Heart left ventricle (tissue), 16 donors: ENCODE results near the gene WDR82. TPM values are rescaled to one million over a fixed set of nuclear protein-coding genes. Genes with fewer than 3 reads are reported as not detected.
A peak's percentile ranks its signal among the peaks of the same experiment; 100 is the strongest.

Experiments used
- ATAC-seq, 4 donors: fragments of 200-7000 bp; cut with Tn5 transposase; one replicate each; pipeline ENCODE4 v1.9.1; 2020 to 2022; ENCODE audit warnings: moderate library complexity in 4 of 4, mild to moderate bottlenecking in 3 of 4, moderate number of reproducible peaks in 1 of 4
- DNase-seq, 5 donors: peaks; one replicate each; pipeline ENCODE4 v3.0.0-alpha.2; 2020
- H3K27ac ChIP-seq, 12 donors: fragments of 200-600 bp; sonication (generic) in 4 of 12; one replicate each; pipeline versions ENCODE4 v1.5.0 to v1.8.0; 2016 to 2022; ENCODE audit warnings: mild to moderate bottlenecking in 2 of 12
- H3K27me3 ChIP-seq, 9 donors: fragments of 200-600 bp; sonication (generic) in 2 of 9; one replicate each; pipeline versions ENCODE4 v1.5.1 to v1.8.0; 2016 to 2022; ENCODE audit warnings: mild to moderate bottlenecking in 3 of 9
- H3K36me3 ChIP-seq, 9 donors: fragments of 200-600 bp; sonication (generic) in 2 of 9; one replicate each; pipeline versions ENCODE4 v1.5.0 to v1.8.0; 2018 to 2022; ENCODE audit warnings: mild to moderate bottlenecking in 2 of 9
- H3K4me1 ChIP-seq, 12 donors: fragments of 200-600 bp; sonication (generic) in 4 of 12; one replicate each; pipeline versions ENCODE4 v1.5.0 to v1.8.0; 2016 to 2022; ENCODE audit warnings: mild to moderate bottlenecking in 3 of 12
- H3K4me3 ChIP-seq, 12 donors: fragments of 200-600 bp; sonication (generic) in 4 of 12; one replicate each; pipeline versions ENCODE4 v1.5.0 to v1.8.0; 2017 to 2022; ENCODE audit warnings: mild to moderate bottlenecking in 9 of 12, moderate library complexity in 4 of 12
- H3K9me3 ChIP-seq, 12 donors: fragments of 200-600 bp; sonication (generic) in 4 of 12; one replicate each; pipeline versions ENCODE4 v1.5.0 to v1.8.0; 2016 to 2022; ENCODE audit warnings: mild to moderate bottlenecking in 1 of 12
- CTCF ChIP-seq, 12 donors: fragments of 200-600 bp; sonication (generic) in 4 of 12; IDR thresholded peaks; one replicate each; pipeline versions ENCODE4 v1.5.0 to v1.8.0; 2018 to 2022; ENCODE audit warnings: antibody characterized with exemption in 12 of 12, mild to moderate bottlenecking in 5 of 12
- POLR2A ChIP-seq, 2 donors: fragments of 450-650 bp; IDR thresholded peaks; one replicate each; pipeline ENCODE4 v1.6.1; 2017; ENCODE audit warnings: antibody characterized with exemption in 2 of 2, mild to moderate bottlenecking in 2 of 2, moderate library complexity in 2 of 2
- WGBS, 4 donors: extraction: QIAGEN DNeasy Blood & Tissue Kit in 2 of 4; methylation state at CpG; one replicate each; pipeline versions ENCODE4 v1.1.5 to v1.1.7; 2013 to 2018; 5-methylcytosine and 5-hydroxymethylcytosine counted together
- intact Hi-C, 10 donors: fragments of 100-400 bp; cut with DNase I; formaldehyde crosslinking; loops; one replicate each; pipeline versions ENCODE4 v1.11.1 to v1.14.2; 2022
- polyA plus RNA-seq, 2 donors: library from polyadenylated mRNA; stranded (reverse); fragments of 200-250 nt; gene quantifications; one replicate each; pipeline ENCODE4 v1.2.3, GENCODE V29; 2013
- total RNA-seq, 9 donors: library from RNA; depleted of rRNA in 2 of 9; stranded (reverse); fragments of >200 nt in 2 of 9; fragmentation: NEBNext Ultra II Directional in 3 of 9; extraction: Animal tissue kit (Norgen Biotek cat#: 25700) in 3 of 9; gene quantifications; one replicate each; pipeline versions ENCODE4 v1.1.0 to v1.2.4, GENCODE V29; 2016 to 2023
- donor health status: ischemic (EF 13 %, LVEDD 7.1; RV severe dilation, severe dysfunction).
- donor health status: healthy with polysubstance abuse.
- donor health status: DM: no; HTN: yes; CAD: no.
- donor health status: DM: no; HTN: no; CAD: no.
- donor health status: ischemic (EF 25% LVEDD 6.9; RV normal size, moderate dysfunction).
- donor health status: ischemic (EF 25% LVEDD 5.7; RV mildly dilated, moderate dysfunction).
- donor health status: healthy.
- donor health status: DM: yes; HTN: yes; CAD: no.
- donor health status: ischemic (EF 35%, LVEDD 5.7; RV mildly dilated, moderate dysfunction).
- donor health status: nonischemic (EF 11% LVEDD 7.7; RV severe dilation, severe dysfunction).
- donor health status: DM: yes; HTN: yes; CAD: no.
- donor health status: PGD.
- donor health status: ischemic (EF 29% LVEDD 5.4; RV normal size, mild dysfunction).
- donor health status: nonischemic (EF 23%, LVEDD 6.1; RV moderate dilation, normal function).

WDR82 gene
- total and polyA plus RNA-seq, 11 donors = 24.7 to 73.6 (median 61.2) TPM

- intact Hi-C loops = loop anchor here in 5 of 10 donors (5.0 to 10.0 kb wide), 3 partner anchors 54 to 172 kb away; partner anchors contain the start of gene GLYCTK (in 2 of the 5)
- DNase-seq (no peak), ATAC-seq (no peak)
- no peaks in the 10 kb centered on the region for H3K9me3 ChIP-seq
- H3K4me3 ChIP-seq = peak overlapping the region in 10 of 12 donors; percentile 7 to 59 (median 40)
- peaks cover 7 to 66% (median 45%) of the 10 kb centered on the region in 12 donors for H3K4me1 ChIP-seq
- TF ChIP-seq CTCF (IDR thresholded peaks at IDR 0.05) (no peak), POLR2A (IDR thresholded peaks at IDR 0.05) (no peak)
- 81 to 90% (median 83%) methylated on average over 5 of the region's 5 CpGs for WGBS, 4 donors
- H3K27ac ChIP-seq = peak overlapping the region in 10 of 12 donors; percentile 80 to 97 (median 91)
- H3K36me3 ChIP-seq = peaks cover 0 to 70% (median 51%) of the 10 kb centered on the region in 9 donors
- no peaks in the 10 kb centered on the region for H3K27me3 ChIP-seq
These were observed 45.3 kb downstream of the WDR82 start for GRCh38 chr3:52233108-52233591.

- Histone ChIP-seq H3K27me3 (no peaks in the 10 kb centered on the region), H3K9me3 (no peaks in the 10 kb centered on the region), H3K36me3 (peaks cover 0 to 76% (median 55%) of the 10 kb centered on the region in 9 donors), H3K27ac (peak overlapping the region in 8 of 12 donors; percentile 81 to 97 (median 92)), H3K4me1 (peaks cover 3 to 59% (median 39%) of the 10 kb centered on the region in 12 donors), H3K4me3 (peak overlapping the region in 10 of 12 donors; percentile 7 to 59 (median 40))
- 71 to 88% (median 80%) methylated on average over 24 to 28 of the region's 28 CpGs for WGBS, 4 donors
- TF ChIP-seq CTCF (IDR thresholded peaks at IDR 0.05) = peak in 5 of 12 donors; percentile 4 to 31 (median 15)
- TF ChIP-seq POLR2A (IDR thresholded peaks at IDR 0.05) = no peak
- no peak for ATAC-seq
- intact Hi-C loops = loop anchor here in 5 of 10 donors (5.0 to 10.0 kb wide), 3 partner anchors 55 to 172 kb away; partner anchors contain the start of gene GLYCTK (in 2 of the 5)
- no peak for DNase-seq
These were observed 46.0 kb downstream of the WDR82 start for GRCh38 chr3:52232279-52233107.

GRCh38 chr3:52231502-52232278 lies 46.8 kb downstream of the WDR82 start:
- peaks cover 0 to 78% (median 55%) of the 10 kb centered on the region in 9 donors for H3K36me3 ChIP-seq
- ATAC-seq = peak in 3 of 4 donors; percentile 8 to 37 (median 37)
- no peaks in the 10 kb centered on the region for H3K27me3 ChIP-seq
- TF ChIP-seq CTCF (IDR thresholded peaks at IDR 0.05) (peak; percentile 80 to 92 (median 83)), POLR2A (IDR thresholded peaks at IDR 0.05) (no peak)
- H3K4me3 ChIP-seq = peak overlapping the region in 6 of 12 donors; percentile 0 to 59 (median 24)
- peak; percentile 72 to 91 (median 80) for DNase-seq
- 62 to 78% (median 74%) methylated on average over 15 to 34 of the region's 34 CpGs for WGBS, 4 donors
- H3K4me1 ChIP-seq = peaks cover 0 to 51% (median 31%) of the 10 kb centered on the region in 12 donors
- H3K9me3 ChIP-seq = no peaks in the 10 kb centered on the region
- H3K27ac ChIP-seq = peak overlapping the region in 2 of 12 donors; percentile 4 to 33
- intact Hi-C loops = loop anchor here in 7 of 10 donors (2.0 to 10.0 kb wide), 4 partner anchors 56 to 173 kb away; partner anchors contain the start of gene GLYCTK (in 2 of the 7)
